SH-SY5Y (cell line): ENCODE results near the gene BRD3OS.

Experiments used
- GATA2 ChIP-seq: IDR thresholded peaks from 2 replicates; pipeline ENCODE4 v1.6.1; 2011; ENCODE audit warnings: mild to moderate bottlenecking, low read depth, low read length
- GATA3 ChIP-seq: IDR thresholded peaks from 2 replicates; pipeline ENCODE4 v1.6.1; 2011; ENCODE audit warnings: low read depth, mild to moderate bottlenecking, low read length, moderate library complexity

Gene BRD3OS

DNA sequence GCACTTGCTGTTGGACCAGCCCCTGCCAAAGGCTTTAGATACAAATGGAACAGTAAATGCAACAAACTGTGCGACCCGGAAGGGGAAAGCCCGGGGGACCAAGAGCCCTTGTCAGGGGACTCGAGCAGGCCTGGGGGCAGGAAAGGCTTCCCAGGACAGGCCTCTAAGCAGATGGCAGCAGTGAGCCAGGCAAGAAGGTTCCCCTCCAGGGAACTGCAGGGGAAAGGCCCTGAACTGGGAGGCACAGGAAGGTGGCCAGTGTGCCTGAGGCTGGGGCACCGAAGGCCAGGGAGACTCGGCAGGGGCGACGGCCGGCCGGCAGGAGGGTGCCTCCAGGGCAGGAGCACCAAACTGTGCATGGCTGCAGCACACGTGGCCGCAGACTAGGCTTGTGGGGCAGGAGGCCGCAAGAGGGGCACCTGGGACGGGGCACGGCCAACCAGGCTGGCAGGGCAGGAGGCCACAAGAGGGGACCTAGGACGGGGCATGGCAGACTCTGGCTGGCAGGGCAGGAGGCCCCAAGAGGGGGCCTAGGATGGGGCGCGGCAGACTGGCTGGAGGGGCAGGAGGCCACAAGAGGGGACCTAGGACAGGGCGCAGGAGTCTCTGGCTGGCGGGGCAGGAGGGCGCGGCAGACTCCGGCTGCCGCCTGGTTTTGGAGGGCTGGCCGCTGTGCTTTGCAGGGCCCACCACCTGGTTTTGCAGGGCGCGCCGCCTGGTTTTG, 43.2 kb upstream of the BRD3OS start:
- TF ChIP-seq GATA3, result no peak

GRCh38 chr9:133982971-133983720, 42.1 kb upstream of the BRD3OS start:
- TF ChIP-seq GATA3 (no peak), GATA2 (no peak)

DNA sequence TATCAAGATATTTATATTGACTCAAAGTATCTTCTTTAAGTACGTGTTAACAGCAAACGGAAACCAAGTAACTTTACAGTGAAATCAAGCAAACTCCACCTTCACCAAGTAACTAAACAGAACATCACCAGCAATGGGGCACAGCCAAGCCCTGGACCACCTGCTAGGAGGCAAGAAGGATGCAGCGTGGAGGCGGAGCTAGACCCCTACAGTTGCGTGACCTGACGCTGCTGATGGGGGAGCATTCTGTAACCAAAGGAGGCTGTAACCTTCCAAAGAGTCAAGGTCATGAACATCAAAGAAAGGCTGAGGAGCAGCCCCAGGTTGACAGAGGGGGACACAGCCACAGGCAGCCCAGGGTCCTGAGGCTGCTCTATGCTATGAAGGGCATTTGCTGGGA, 39.2 kb upstream of the BRD3OS start:
- no peak for TF ChIP-seq GATA2
- no peak for TF ChIP-seq GATA3

DNA sequence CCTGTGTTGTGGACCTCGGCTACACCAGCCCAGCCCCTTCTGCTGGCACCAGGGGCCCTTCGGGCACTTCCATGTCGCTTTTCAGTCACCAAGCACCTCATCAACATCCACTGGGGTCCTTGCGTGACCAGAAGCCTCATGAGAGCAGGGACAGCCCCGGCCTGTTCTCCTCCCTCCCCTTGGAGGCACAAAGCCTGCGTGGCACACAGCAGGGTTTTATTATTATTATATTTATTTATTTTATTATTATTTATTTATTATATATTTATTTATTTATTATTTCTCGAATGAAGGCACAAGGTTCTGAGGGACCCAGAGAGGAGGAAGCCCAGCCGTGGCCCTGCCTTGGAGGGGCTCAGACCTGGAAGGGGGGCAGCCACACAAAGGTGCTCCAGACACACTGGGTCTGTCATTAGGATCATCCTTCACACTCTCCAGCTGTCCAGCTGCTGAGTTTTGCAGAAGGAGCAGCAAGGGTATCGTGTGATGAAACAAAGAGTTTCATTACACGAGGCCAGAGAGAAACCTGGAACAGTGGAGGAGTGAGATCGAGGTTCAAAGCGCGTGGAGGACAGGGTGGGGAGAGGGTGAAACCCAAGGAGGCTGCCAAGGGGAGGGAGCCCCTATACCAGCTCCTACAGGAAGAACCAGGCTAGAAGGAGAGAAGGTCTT, 38.4 kb upstream of the BRD3OS start:
- TF ChIP-seq GATA2 (no peak), GATA3 (no peak)

GRCh38 chr9:133987446-133987788, 37.9 kb upstream of the BRD3OS start:
- no peak for TF ChIP-seq GATA2
- no peak for TF ChIP-seq GATA3

GRCh38 chr9:133987946-133988665, 37.2 kb upstream of the BRD3OS start:
- TF ChIP-seq GATA2 (no peak), GATA3 (no peak)

GRCh38 chr9:133989625-133990365, 35.5 kb upstream of the BRD3OS start:
- no peak for TF ChIP-seq GATA3
- no peak for TF ChIP-seq GATA2

DNA sequence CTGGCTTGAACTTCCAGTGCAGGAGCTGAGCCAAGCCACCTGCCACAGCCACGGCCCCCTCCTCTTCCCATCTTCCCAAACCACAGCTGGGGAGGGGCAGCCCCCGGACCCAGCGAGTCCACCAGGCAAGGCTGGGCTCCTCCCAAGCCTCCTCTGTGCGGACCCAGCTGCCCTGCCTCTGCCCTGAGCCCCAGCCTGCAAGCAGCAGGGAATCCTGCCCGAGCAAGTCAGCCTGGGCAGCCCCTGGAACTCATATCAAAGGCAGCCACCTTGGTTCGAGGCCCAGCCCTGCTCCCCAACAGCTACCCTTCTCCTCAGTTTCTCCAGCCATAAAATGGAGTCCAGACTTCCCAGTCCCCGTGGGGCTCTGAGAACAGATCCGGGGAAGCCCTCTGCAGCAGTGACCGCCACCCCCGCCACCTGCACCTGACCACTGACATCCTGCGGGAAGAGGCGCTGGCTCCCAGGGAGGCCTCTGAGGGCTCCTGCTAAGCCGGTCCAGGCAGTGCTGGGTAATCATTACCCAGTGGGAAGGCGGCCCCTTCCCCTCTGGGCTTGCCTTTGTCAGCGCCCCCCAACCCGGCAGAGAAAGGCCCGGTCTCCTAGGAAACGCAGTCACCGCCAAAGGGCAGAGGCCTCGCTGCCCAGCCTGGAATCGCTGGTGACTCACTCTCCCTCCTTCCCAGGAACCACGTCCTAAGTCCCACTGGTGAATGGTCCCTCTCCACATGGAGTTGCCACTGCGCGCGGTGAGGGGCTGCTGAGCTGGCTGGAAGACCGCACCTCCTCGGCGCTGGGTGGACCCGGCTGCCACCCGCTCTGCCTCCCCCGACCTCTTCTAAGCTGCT, 34.7 kb upstream of the BRD3OS start:
- TF ChIP-seq GATA2 (no peak), GATA3 (no peak)

- TF ChIP-seq GATA2, result no peak
- no peak for TF ChIP-seq GATA3
Measured at GRCh38 chr9:133991214-133991921, 33.9 kb upstream of the BRD3OS start.

DNA sequence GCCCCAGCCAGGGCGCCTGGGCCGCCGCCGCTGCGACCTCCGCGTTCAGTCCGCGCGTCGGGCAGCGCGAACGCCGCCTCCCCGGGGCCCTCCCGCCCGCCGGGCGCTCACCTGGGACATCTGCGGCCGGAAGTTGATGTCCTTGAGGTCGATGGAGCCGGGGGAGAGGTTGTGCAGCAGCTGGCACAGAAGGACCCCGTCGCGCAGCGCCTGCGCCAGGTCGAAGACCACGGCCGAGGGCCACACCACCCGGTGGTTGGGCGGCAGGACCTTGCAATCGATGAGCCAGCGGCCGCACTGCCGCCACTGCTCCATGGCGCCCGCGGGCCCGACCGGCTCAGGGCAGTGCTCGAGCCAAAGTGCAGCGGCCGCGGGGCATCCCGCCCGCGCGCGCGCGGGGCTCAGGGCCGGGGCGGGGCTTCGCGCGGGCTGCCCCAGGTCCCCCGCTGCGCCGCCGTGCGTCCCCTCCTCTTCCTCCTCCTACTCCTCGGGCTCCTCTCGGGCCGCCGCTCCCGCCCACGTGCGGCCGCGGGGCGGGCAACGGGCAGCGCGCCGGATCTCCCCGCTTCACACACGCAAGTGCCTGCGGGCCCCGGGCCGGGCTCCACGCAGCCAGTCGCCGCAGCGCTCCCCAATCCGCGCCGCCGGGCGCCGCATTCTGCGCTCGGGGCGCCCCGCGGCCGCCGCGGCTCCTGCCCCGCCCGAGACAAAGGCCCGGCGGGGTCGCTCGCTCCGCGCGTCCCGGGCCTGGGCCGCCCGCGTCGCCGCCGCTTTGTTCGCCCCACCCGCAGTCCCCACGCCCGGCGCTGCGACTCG, 33.1 kb upstream of the BRD3OS start, which contains the start of gene VAV2:
Gene VAV2 (minus strand): TSS at position 361 of the 816 bp plus-strand sequence. CDS start 46 bp downstream, at position 315.
- TF ChIP-seq GATA3, result no peak
- TF ChIP-seq GATA2, result no peak
